ENCODE measurements around the gene TSC22D1. TPM values are rescaled to one million over a fixed set of nuclear protein-coding genes. Genes with fewer than 3 reads are reported as not detected.

Gene TSC22D1
- total and polyA plus RNA-seq, 9 donors = 100 to 369 (median 154) TPM

GRCh38 chr13:44395976-44396694 is 180.0 kb downstream of the TSC22D1 start:
- no peak overlapping the region for H3K4me3 ChIP-seq
- peaks cover 6% of the 10 kb centered on the region for H3K4me1 ChIP-seq (ENCODE audit: insufficient read depth)
- H3K9me3 ChIP-seq = no peaks in the 10 kb centered on the region
- WGBS, 3 donors = 92 to 93% (median 93%) methylated on average over 8 of the region's 8 CpGs
- no peaks in the 10 kb centered on the region for H3K27me3 ChIP-seq
- DNase-seq = no peak
- intact Hi-C loops (cut with DNase I) = no loop called here
- TF ChIP-seq POLR2A (IDR thresholded peaks at IDR 0.05) (no peak), CTCF (IDR thresholded peaks at IDR 0.05) (no peak), EP300 (IDR thresholded peaks at IDR 0.05) (no peak)
- no peak overlapping the region for H3K27ac ChIP-seq
- H3K36me3 ChIP-seq = no peaks in the 10 kb centered on the region

GRCh38 chr13:44394658-44395057 is 181.5 kb downstream of the TSC22D1 start:
- H3K36me3 ChIP-seq = no peaks in the 10 kb centered on the region
- TF ChIP-seq CTCF (IDR thresholded peaks at IDR 0.05) = no peak
- no peak for TF ChIP-seq POLR2A (IDR thresholded peaks at IDR 0.05)
- no peak for TF ChIP-seq EP300 (IDR thresholded peaks at IDR 0.05)

GRCh38 chr13:44393391-44393790 is 182.7 kb downstream of the TSC22D1 start:
- Histone ChIP-seq H3K36me3 (no peaks in the 10 kb centered on the region), H3K27ac (no peak overlapping the region), H3K4me1 (ENCODE audit: insufficient read depth) (peaks cover 6% of the 10 kb centered on the region), H3K27me3 (no peaks in the 10 kb centered on the region), H3K9me3 (no peaks in the 10 kb centered on the region), H3K4me3 (no peak overlapping the region)
- TF ChIP-seq POLR2A (IDR thresholded peaks at IDR 0.05) (no peak), EP300 (IDR thresholded peaks at IDR 0.05) (no peak), CTCF (IDR thresholded peaks at IDR 0.05) (no peak)
- no peak for DNase-seq
- intact Hi-C loops (cut with DNase I) = no loop called here
- 69 to 73% (median 71%) methylated on average over 8 of the region's 8 CpGs for WGBS, 3 donors

More at GRCh38 chr13:44394658-44395057, 181.5 kb downstream of the TSC22D1 start:
- no peak for DNase-seq
- no peaks in the 10 kb centered on the region for H3K27me3 ChIP-seq
- intact Hi-C loops (cut with DNase I) = no loop called here
- H3K4me3 ChIP-seq = no peak overlapping the region
- H3K27ac ChIP-seq = no peak overlapping the region
- peaks cover 6% of the 10 kb centered on the region for H3K4me1 ChIP-seq (ENCODE audit: insufficient read depth)
- no peaks in the 10 kb centered on the region for H3K9me3 ChIP-seq

- Histone ChIP-seq H3K36me3 (no peaks in the 10 kb centered on the region), H3K4me3 (no peak overlapping the region), H3K9me3 (no peaks in the 10 kb centered on the region), H3K4me1 (ENCODE audit: insufficient read depth) (no peaks in the 10 kb centered on the region), H3K27me3 (no peaks in the 10 kb centered on the region), H3K27ac (no peak overlapping the region)
- intact Hi-C loops (cut with DNase I) = no loop called here
- TF ChIP-seq POLR2A (IDR thresholded peaks at IDR 0.05) (no peak), CTCF (IDR thresholded peaks at IDR 0.05) (no peak)
- DNase-seq = no peak
- 83 to 87% (median 86%) methylated on average over 1 of the region's 1 CpG for WGBS, 3 donors
Observed at GRCh38 chr13:44389876-44390275, 186.3 kb downstream of the TSC22D1 start.
